LNCaP clone FGC (cell line): ENCODE measurements around the gene UBE2Q1.

ENCODE experiments used
- DNase-seq: peaks from one replicate; pipeline ENCODE4 v3.0.0-alpha.2; 2011; ENCODE audit warnings: low read depth
- H3K4me3 ChIP-seq: 2 replicates; pipeline ENCODE4 v1.5.1; 2011; ENCODE audit warnings: mild to moderate bottlenecking, low read depth, low read length, control low read depth
- CTCF ChIP-seq: IDR thresholded peaks from 2 replicates; pipeline ENCODE4 v1.5.1; 2012; ENCODE audit warnings: mild to moderate bottlenecking; ENCODE audit not compliant: control insufficient read depth, insufficient read depth; ENCODE audit errors: extremely low read depth

Gene UBE2Q1

DNA sequence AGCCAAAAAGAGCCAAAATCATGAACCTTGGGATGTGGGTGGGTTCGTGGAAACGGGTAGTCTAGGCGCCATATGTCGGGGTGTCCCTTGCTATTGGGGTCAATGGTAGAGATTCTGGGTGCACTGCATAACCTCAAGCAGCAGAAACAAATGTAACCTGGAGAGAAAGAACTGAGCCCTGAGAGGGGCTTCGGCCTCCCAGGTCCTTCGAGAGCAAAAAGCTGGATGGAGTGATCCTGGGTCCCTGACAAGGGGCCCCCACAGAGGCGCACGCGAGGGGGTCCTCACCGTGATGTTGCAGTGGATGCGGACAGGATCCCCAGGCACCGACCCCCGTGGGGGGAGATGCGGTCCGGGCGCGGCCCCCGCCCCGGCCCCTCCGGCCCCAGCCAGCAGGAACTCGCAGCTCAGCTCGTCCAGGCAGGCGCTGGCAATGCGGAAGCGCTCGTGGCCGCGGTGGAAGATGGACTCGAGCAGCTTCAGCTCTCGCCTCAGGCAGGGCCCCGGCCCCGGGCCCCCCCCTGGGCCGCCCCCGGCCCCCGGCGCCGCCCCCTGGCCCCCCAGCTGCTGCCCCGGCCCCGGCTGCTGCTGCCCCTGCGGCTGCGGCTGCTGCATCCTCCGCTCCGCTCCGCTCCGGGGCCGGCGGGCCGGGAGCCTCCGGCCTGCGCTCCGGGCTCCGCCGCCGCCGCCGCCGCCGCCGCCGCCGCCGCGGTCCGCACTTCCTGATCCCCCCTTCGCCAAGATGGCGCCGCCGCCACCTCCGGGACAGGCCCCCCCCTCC is at the start of gene UBE2Q1:
Gene UBE2Q1 (minus strand): TSS at position 724 of the 781 bp plus-strand sequence. CDS start 109 bp downstream, at position 615.
- no peak for TF ChIP-seq CTCF
- peak within 1 kb of the TSS; percentile 79 for H3K4me3 ChIP-seq
- DNase-seq = no peak

GRCh38 chr1:154607609-154608396 is 49.3 kb upstream of the UBE2Q1 start, which contains the start of gene ADAR:
Gene ADAR, minus strand, starts transcription at chr1:154608186. Its CDS starts 180 bp downstream, at chr1:154608006.
- DNase-seq = peak; percentile 94

DNA sequence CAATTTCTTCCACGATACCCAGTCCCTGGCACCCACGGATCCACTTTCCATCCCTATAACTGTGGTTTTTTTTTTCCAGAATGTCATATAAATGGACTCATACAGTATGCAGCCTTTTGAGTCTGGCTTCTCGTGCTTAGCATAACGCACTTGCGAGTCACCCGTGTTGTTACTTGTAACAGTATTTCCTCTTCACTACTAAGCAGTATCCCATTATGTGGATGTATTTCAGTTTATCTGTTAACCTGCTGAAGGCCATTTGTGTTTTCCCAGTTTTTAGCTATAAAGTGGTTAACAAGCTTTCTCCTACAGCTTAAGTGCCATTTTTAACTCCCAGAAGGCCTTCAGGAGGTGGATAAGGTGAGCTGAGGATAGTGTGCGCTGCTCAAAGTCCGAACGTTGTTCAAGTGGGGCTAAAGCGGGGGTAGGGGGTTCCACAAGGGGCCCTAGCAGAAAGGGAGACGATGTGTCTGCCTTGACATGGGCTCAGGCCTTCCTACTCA is 48.7 kb upstream of the UBE2Q1 start:
- no peak for TF ChIP-seq CTCF
- DNase-seq = no peak
- H3K4me3 ChIP-seq = peak overlapping the region; percentile 72

More at GRCh38 chr1:154607609-154608396, 49.3 kb upstream of the UBE2Q1 start, which contains the start of gene ADAR:
- H3K4me3 ChIP-seq = peak within 1 kb of the TSS; percentile 72
- no peak for TF ChIP-seq CTCF

DNA sequence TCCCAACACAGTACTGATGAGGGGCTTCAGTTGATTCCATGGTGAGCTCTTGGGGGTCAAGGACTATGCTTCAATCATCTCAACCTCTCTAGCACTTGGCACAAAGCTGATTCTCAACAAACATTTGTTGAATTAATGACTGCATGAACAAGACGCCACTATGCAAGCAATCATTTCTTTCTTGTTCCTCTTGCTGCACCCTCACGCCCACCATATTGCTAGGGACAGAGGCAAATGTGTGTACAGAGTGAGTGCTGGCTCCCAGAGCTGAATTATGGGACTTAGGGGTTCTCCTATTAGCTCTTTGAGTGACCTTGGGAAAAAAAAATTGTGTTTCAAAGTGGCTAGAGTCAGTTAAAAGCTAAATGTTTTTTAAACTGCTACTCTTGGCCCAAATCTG is 47.1 kb upstream of the UBE2Q1 start:
- TF ChIP-seq CTCF = no peak
- no peak for DNase-seq
- no peak overlapping the region for H3K4me3 ChIP-seq

DNA sequence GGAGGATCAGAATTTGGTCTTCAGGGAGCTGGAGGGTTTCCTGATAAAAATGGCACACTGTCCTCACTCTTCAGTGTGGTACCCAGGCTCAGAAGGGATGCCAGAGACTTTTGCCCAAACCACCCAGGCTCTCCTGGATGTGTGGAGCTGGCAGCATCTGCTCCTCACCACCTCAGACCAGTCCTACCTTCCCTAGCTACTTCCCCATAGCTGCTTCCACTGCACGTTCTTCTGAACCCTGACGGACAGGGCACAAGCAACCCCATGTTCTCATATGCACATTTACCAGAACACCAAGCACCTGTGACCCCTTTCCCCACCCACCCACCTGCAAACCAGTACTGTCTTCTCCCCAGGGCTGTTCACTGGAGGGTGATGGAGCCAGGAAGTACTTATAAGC is 44.9 kb upstream of the UBE2Q1 start:
- DNase-seq = no peak
- TF ChIP-seq CTCF = no peak
- H3K4me3 ChIP-seq = no peak overlapping the region

DNA sequence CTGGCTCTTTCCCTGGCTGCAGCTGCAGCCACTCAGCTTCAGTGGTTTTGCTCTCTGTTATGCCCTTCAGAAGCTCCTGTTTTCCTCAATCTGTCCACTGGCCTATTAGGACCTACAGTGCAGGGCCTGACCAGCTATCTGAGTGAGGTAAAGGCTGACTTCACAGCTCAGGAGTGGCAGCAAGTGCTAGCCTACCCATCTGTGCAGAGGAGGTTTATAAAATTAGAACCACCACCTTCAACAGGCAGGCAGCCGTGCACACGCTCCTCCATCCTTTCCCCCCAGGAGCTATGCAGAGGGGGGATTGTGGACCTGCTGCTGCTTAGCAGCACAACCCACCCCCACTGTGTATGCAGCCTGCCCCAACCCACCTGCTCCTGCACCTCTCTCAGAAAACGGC is 41.2 kb upstream of the UBE2Q1 start:
- TF ChIP-seq CTCF = no peak
- no peak overlapping the region for H3K4me3 ChIP-seq
- no peak for DNase-seq
